K562 (cell line): Measurements from ENCODE around the gene TBC1D5. TPM values are rescaled to one million over a fixed set of nuclear protein-coding genes. Genes with fewer than 3 reads are reported as not detected.

Experiments
- ATAC-seq: fragments of 200-7000 bp; cut with Tn5 transposase; 3 replicates; pipeline ENCODE4 v1.9.1; 2020; ENCODE audit warnings: moderate library complexity
- BruUV-seq: library from RNA; stranded (reverse); fragments of 400-500 nt; replicated peaks from 2 replicates; lab custom pipeline; 2021; lab: Mats Ljungman, UMichigan
- CTCF ChIA-PET: fragments of 300-600 bp; formaldehyde crosslinking; extraction: SDS; loops from one replicate; lab custom pipeline; 2021; ENCODE audit warnings: low intra/inter-chr PET ratio; lab: Yijun Ruan, JAX
- POLR2A ChIA-PET: fragments of 300-600, 350-650 bp; sonication (Branson Sonifier 250); formaldehyde crosslinking; extraction: SDS; loops from one replicate; lab custom pipeline; 2021; ENCODE audit warnings: antibody characterized with exemption, inconsistent platforms; lab: Yijun Ruan, JAX
- DNase-seq, 4 experiments: peaks; one replicate each; pipeline versions ENCODE4 v3.0.0 to v3.0.0-alpha.2; 2011 to 2018; ENCODE audit warnings: low spot score in 3 of 4, mixed read lengths in 3 of 4; ENCODE audit errors: extremely low read depth in 1 of 4
- FAIRE-seq: peaks from 2 replicates; lab custom pipeline; 2011; peaks lifted over from hg19 to GRCh38; lab: Jason Lieb, UNC
- H2AFZ ChIP-seq: 2 replicates; pipeline ENCODE4 v1.6.0; 2011; ENCODE audit warnings: low read depth, low read length, control low read depth, inconsistent platforms
- H3K27ac ChIP-seq: fragments of 200-600 bp; 3 replicates; pipeline ENCODE4 v1.8.0; 2011; ENCODE audit warnings: low read depth, mild to moderate bottlenecking, control low read depth, inconsistent platforms, low read length, moderate library complexity, mixed read lengths; ENCODE audit errors: extremely low read depth
- H3K27me3 ChIP-seq, 2 experiments: fragments of 300-600 bp in 1 of 2; 2 replicates in 1 of 2; 3 replicates in 1 of 2; pipeline versions ENCODE4 v1.6.0 to v1.8.0; 2011; ENCODE audit warnings: inconsistent platforms in 2 of 2, low read length in 2 of 2, mild to moderate bottlenecking in 1 of 2, mixed read lengths in 1 of 2, moderate library complexity in 1 of 2; ENCODE audit not compliant: control insufficient read depth in 2 of 2, insufficient read depth in 2 of 2
- H3K36me3 ChIP-seq: fragments of 300-600 bp; 3 replicates; pipeline ENCODE4 v1.8.0; 2011; ENCODE audit warnings: mild to moderate bottlenecking, low read length, inconsistent platforms; ENCODE audit not compliant: control insufficient read depth, insufficient read depth
- H3K4me1 ChIP-seq, 2 experiments: fragments of 200-600 bp in 1 of 2; replicated peaks in 1 of 2; 2 replicates in 1 of 2; 3 replicates in 1 of 2; pipeline versions ENCODE4 v1.5.1 to v1.8.0; 2011; ENCODE audit warnings: inconsistent platforms in 2 of 2, low read length in 2 of 2, mild to moderate bottlenecking in 1 of 2, mixed read lengths in 1 of 2, moderate library complexity in 1 of 2; ENCODE audit not compliant: control insufficient read depth in 2 of 2, insufficient read depth in 2 of 2
- H3K4me2 ChIP-seq: 2 replicates; pipeline ENCODE4 v1.6.1; 2011; ENCODE audit warnings: low read length, control low read depth, inconsistent platforms, mixed read lengths; ENCODE audit not compliant: insufficient read depth
- H3K4me3 ChIP-seq: fragments of 200-600 bp; sonication (generic), shearing (Covaris generic); 2 replicates; pipeline ENCODE4 v1.5.1; 2016; ENCODE audit warnings: control low read depth, inconsistent platforms
- H3K79me2 ChIP-seq: fragments of 200-600 bp; 3 replicates; pipeline ENCODE4 v1.8.0; 2011; ENCODE audit warnings: low read length, inconsistent platforms; ENCODE audit not compliant: control insufficient read depth, insufficient read depth
- H3K9ac ChIP-seq, 2 experiments: 2 replicates each; pipeline versions ENCODE4 v1.6.0 to v1.6.1; 2011; ENCODE audit warnings: low read depth in 2 of 2, low read length in 2 of 2, control low read depth in 1 of 2, inconsistent platforms in 1 of 2, mild to moderate bottlenecking in 1 of 2, mixed read lengths in 1 of 2; ENCODE audit not compliant: insufficient read depth in 1 of 2
- H3K9me1 ChIP-seq: one replicate; pipeline ENCODE4 v1.6.0; 2011; ENCODE audit warnings: inconsistent platforms, mild to moderate bottlenecking, low read length, moderate library complexity; ENCODE audit not compliant: control insufficient read depth, insufficient read depth
- H3K9me3 ChIP-seq: replicated peaks from 2 replicates; pipeline ENCODE4 v1.5.1; 2011; ENCODE audit warnings: low read depth, low read length, inconsistent platforms; ENCODE audit not compliant: control insufficient read depth, insufficient read depth
- H4K20me1 ChIP-seq: replicated peaks from 2 replicates; pipeline ENCODE4 v1.6.1; 2011; ENCODE audit warnings: low read length, inconsistent platforms, mixed read lengths; ENCODE audit not compliant: control insufficient read depth, insufficient read depth
- ARID2 ChIP-seq: fragments of 450-650 bp; IDR thresholded peaks from 2 replicates; pipeline ENCODE4 v1.6.1; 2017; ENCODE audit warnings: antibody characterized with exemption, mild to moderate bottlenecking
- C11orf30 ChIP-seq: fragments of 450-650 bp; IDR thresholded peaks from 2 replicates; pipeline ENCODE4 v1.6.1; 2016; ENCODE audit warnings: low read depth, mild to moderate bottlenecking
- DDX20 ChIP-seq: fragments of 450-650 bp; IDR thresholded peaks from 2 replicates; pipeline ENCODE4 v1.6.1; 2016; ENCODE audit warnings: missing genetic modification characterization, low read depth, mild to moderate bottlenecking, missing compliant biosample characterization, moderate library complexity
- MAFF ChIP-seq: IDR thresholded peaks from 2 replicates; pipeline ENCODE4 v1.6.1; 2012; ENCODE audit warnings: low read length, improper control_type of control experiment
- MAFG ChIP-seq: fragments of 450-650 bp; conservative IDR thresholded peaks from 2 replicates; pipeline ENCODE4 v1.6.1; 2016; ENCODE audit warnings: missing genetic modification characterization, missing compliant biosample characterization
- MAFK ChIP-seq: IDR thresholded peaks from 2 replicates; pipeline ENCODE4 v1.6.1; 2011; ENCODE audit warnings: low read length, improper control_type of control experiment
- MXI1 ChIP-seq: IDR thresholded peaks from 2 replicates; pipeline ENCODE4 v1.6.1; 2011; ENCODE audit warnings: low read depth, mild to moderate bottlenecking, improper control_type of control experiment, low read length
- NFE2 ChIP-seq: IDR thresholded peaks from 2 replicates; pipeline ENCODE4 v1.6.1; 2014; ENCODE audit warnings: antibody characterized with exemption, low read depth
- NFE2L1 ChIP-seq: fragments of 450-650 bp; IDR thresholded peaks from 2 replicates; pipeline ENCODE4 v1.6.1; 2016; ENCODE audit warnings: missing genetic modification characterization, low read depth, mild to moderate bottlenecking, missing compliant biosample characterization, moderate library complexity, borderline replicate concordance
- NR3C1 ChIP-seq: sonication (generic); formaldehyde crosslinking; IDR thresholded peaks from 2 replicates; pipeline ENCODE4 v1.8.1; 2022; ENCODE audit warnings: missing genetic modification reagents
- PML ChIP-seq: IDR thresholded peaks from 2 replicates; pipeline ENCODE4 v1.6.1; 2012; ENCODE audit warnings: low read length, inconsistent platforms
- PPARD ChIP-seq: fragments of 250-450 bp; sonication (Bioruptor Pico); IDR thresholded peaks from 2 replicates; pipeline ENCODE4 v1.8.0; 2022; ENCODE audit warnings: inconsistent platforms, mild to moderate bottlenecking, moderate library complexity
- RB1 ChIP-seq: fragments of 450-650 bp; IDR thresholded peaks from 2 replicates; pipeline ENCODE4 v1.6.1; 2017; ENCODE audit warnings: low read depth, mild to moderate bottlenecking
- RBM15 ChIP-seq: fragments of 200-400 bp; formaldehyde crosslinking; IDR thresholded peaks from 2 replicates; pipeline ENCODE4 v1.6.1; 2018; ENCODE audit warnings: mild to moderate bottlenecking, low read length, moderate library complexity; ENCODE audit not compliant: insufficient read depth
- RFX7 ChIP-seq: fragments of 250-450 bp; sonication (Bioruptor Pico); IDR thresholded peaks from 2 replicates; pipeline ENCODE4 v1.5.1; 2021; ENCODE audit warnings: mild to moderate bottlenecking
- SMC3 ChIP-seq: conservative IDR thresholded peaks from 2 replicates; pipeline ENCODE4 v1.6.1; 2011; ENCODE audit warnings: low read depth, low read length, improper control_type of control experiment; ENCODE audit not compliant: insufficient read depth
- SP1 ChIP-seq: sonication (generic); formaldehyde crosslinking; IDR thresholded peaks from 2 replicates; pipeline ENCODE4 v1.8.1; 2022; ENCODE audit warnings: mild to moderate bottlenecking, missing genetic modification reagents
- SRSF3 ChIP-seq: fragments of 200-400 bp; formaldehyde crosslinking; IDR thresholded peaks from 2 replicates; pipeline ENCODE4 v1.6.1; 2016; ENCODE audit warnings: mild to moderate bottlenecking, low read length, moderate library complexity; ENCODE audit not compliant: insufficient read depth
- XRCC5 ChIP-seq: fragments of 200-400 bp; formaldehyde crosslinking; IDR thresholded peaks from 2 replicates; pipeline ENCODE4 v1.6.1; 2017; ENCODE audit warnings: low read depth, mild to moderate bottlenecking, low read length
- ZBTB1 ChIP-seq: sonication (generic); formaldehyde crosslinking; IDR thresholded peaks from 2 replicates; pipeline ENCODE4 v1.8.1; 2023; ENCODE audit warnings: missing genetic modification reagents, low read depth, mild to moderate bottlenecking, borderline replicate concordance
- ZNF316 ChIP-seq: fragments of 450-650 bp; IDR thresholded peaks from 2 replicates; pipeline ENCODE4 v1.6.1; 2016
- ZSCAN29 ChIP-seq: fragments of 450-650 bp; IDR thresholded peaks from 2 replicates; pipeline ENCODE4 v1.6.1; 2017
- in situ Hi-C: fragments of 300-500 bp; cut with MboI; formaldehyde crosslinking; loops from 4 replicates; pipeline ENCODE4 v1.15.0; 2018; ENCODE audit warnings: inconsistent platforms, mixed read lengths
- intact Hi-C: fragments of 100-400 bp; cut with micrococcal nuclease; formaldehyde crosslinking; loops from 2 replicates; pipeline ENCODE4 v1.14.2; 2022
- polyA plus RNA-seq, 8 experiments: library from polyadenylated mRNA; depleted of rRNA in 4 of 8; stranded (reverse) in 5 of 8; unstranded in 3 of 8; fragments of >200 nt; fragmentation: Nextera tagmentation in 2 of 8; fragmentation: Illumina TruSeq in 1 of 8; extraction: Ambion mirVana in 2 of 8; extraction: Trizol in 1 of 8; gene quantifications; 2 replicates each; pipeline versions ENCODE4 v1.2.1 to v1.2.3, GENCODE V29; 2011 to 2014; ENCODE audit warnings: inconsistent platforms in 1 of 8, missing spikeins in 1 of 8
- total RNA-seq, 7 experiments: library from RNA; depleted of rRNA in 6 of 7; stranded (reverse); fragments of >200 nt in 6 of 7; fragmentation: Illumina TruSeq in 2 of 7; extraction: Trizol in 2 of 7; gene quantifications; 2 replicates each; pipeline versions ENCODE4 v1.2.1 to v1.2.3, GENCODE V29; 2011 to 2021; ENCODE audit warnings: low replicate concordance in 1 of 7
- TF ChIP-seq, protein P1 (sequence below): fragments of 250-450 bp; sonication (Bioruptor Pico); IDR thresholded peaks from 2 replicates; pipeline ENCODE4 v1.8.0; 2021; ENCODE audit warnings: moderate library complexity, mild to moderate bottlenecking, inconsistent platforms
- TF ChIP-seq, protein P2 (sequence below), 3 experiments: IDR thresholded peaks in 2 of 3; conservative IDR thresholded peaks in 1 of 3; 2 replicates each; pipeline ENCODE4 v1.5.1; 2011 to 2012; ENCODE audit warnings: low read length in 3 of 3, mild to moderate bottlenecking in 3 of 3, control low read depth in 2 of 3, improper control_type of control experiment in 1 of 3, inconsistent platforms in 1 of 3, low read depth in 1 of 3, mixed read lengths in 1 of 3, moderate library complexity in 1 of 3; ENCODE audit not compliant: insufficient read depth in 2 of 3

TBC1D5 gene
- total and polyA plus RNA-seq, 9 of the 15 experiments (the other 6 are each of a cell fraction or from before 2014, with no cell fraction given) = 2.9 to 38.1 (median 25.6) TPM

DNA sequence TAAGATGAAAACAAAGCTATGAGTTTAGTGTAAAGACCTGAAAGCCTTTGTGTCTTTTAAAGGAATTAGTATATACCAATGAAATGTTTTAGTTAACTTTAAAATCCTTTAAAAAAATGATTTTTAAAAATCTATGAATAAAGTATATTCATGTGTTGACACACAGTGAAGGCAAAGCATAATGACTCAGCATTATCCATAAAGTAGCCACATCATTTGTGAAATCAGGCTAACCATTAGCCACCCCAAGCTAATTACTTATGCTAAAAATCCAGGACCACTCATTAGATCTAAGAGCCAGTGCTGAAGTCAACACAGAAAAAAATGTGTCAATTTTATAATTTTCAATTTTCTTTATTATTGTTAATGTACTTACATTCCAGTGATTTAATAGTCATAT, 310.2 kb downstream of the TBC1D5 start:
- in situ Hi-C loops = loop anchor here (5.0 to 25.0 kb wide), 2 partner anchors 405 to 980 kb away; no protein-coding TSS in a partner anchor
- Histone ChIP-seq H3K9ac (no peak overlapping the region), H2AFZ (no peak overlapping the region), H3K4me1 (no peaks in the 10 kb centered on the region; a peak in 1 of 5 replicates), H3K79me2 (no peaks in the 10 kb centered on the region), H4K20me1 (no peaks in the 10 kb centered on the region), H3K27ac (no peak overlapping the region), H3K36me3 (no peaks in the 10 kb centered on the region), H3K4me2 (no peak overlapping the region), H3K4me3 (no peak overlapping the region), H3K27me3 (no peaks in the 10 kb centered on the region), H3K9me3 (no peaks in the 10 kb centered on the region), H3K9me1 (no peaks in the 10 kb centered on the region)
- ChIA-PET POLR2A (interaction anchor here (1.1 kb wide), 1 partner anchor 127 kb away, joined by 3 read pairs; no protein-coding TSS in a partner anchor), CTCF (interaction anchor here (1.9 kb wide), 1 partner anchor 409 kb away, joined by 17 read pairs; no protein-coding TSS in a partner anchor)
- DNase-seq = no peak
- BruUV-seq = no TSS peak
- intact Hi-C loops = loop anchor here (5.0 to 10.0 kb wide), 2 partner anchors 215 to 543 kb away; no protein-coding TSS in a partner anchor
- no peak for FAIRE-seq
- ATAC-seq = no peak
- TF ChIP-seq, protein P1, sequence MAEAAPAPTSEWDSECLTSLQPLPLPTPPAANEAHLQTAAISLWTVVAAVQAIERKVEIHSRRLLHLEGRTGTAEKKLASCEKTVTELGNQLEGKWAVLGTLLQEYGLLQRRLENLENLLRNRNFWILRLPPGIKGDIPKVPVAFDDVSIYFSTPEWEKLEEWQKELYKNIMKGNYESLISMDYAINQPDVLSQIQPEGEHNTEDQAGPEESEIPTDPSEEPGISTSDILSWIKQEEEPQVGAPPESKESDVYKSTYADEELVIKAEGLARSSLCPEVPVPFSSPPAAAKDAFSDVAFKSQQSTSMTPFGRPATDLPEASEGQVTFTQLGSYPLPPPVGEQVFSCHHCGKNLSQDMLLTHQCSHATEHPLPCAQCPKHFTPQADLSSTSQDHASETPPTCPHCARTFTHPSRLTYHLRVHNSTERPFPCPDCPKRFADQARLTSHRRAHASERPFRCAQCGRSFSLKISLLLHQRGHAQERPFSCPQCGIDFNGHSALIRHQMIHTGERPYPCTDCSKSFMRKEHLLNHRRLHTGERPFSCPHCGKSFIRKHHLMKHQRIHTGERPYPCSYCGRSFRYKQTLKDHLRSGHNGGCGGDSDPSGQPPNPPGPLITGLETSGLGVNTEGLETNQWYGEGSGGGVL (CRISPR knock-in tag) = no peak
- TF ChIP-seq RB1 = no peak
- peak; percentile 94 for TF ChIP-seq ZNF316
- TF ChIP-seq SP1 (CRISPR knock-in tag) = no peak
- TF ChIP-seq, protein P2, sequence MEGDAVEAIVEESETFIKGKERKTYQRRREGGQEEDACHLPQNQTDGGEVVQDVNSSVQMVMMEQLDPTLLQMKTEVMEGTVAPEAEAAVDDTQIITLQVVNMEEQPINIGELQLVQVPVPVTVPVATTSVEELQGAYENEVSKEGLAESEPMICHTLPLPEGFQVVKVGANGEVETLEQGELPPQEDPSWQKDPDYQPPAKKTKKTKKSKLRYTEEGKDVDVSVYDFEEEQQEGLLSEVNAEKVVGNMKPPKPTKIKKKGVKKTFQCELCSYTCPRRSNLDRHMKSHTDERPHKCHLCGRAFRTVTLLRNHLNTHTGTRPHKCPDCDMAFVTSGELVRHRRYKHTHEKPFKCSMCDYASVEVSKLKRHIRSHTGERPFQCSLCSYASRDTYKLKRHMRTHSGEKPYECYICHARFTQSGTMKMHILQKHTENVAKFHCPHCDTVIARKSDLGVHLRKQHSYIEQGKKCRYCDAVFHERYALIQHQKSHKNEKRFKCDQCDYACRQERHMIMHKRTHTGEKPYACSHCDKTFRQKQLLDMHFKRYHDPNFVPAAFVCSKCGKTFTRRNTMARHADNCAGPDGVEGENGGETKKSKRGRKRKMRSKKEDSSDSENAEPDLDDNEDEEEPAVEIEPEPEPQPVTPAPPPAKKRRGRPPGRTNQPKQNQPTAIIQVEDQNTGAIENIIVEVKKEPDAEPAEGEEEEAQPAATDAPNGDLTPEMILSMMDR (IDR thresholded peaks at IDR 0.05 in 2 of 3, conservative IDR thresholded peaks at IDR 0.05 in 1 of 3; ENCODE audit: insufficient read depth in 2 of 3, low read depth in 1 of 3, low read length in 3 of 3) = no peak
- TF ChIP-seq ZBTB1 (CRISPR knock-in tag) = no peak
- peak; percentile 93 for TF ChIP-seq NFE2L1 (tag)
- no peak for TF ChIP-seq SRSF3
- peak; percentile 86 for TF ChIP-seq C11orf30
- TF ChIP-seq NR3C1 (CRISPR knock-in tag) = no peak
- no peak for TF ChIP-seq PML
- no peak for TF ChIP-seq DDX20 (tag)
- no peak for TF ChIP-seq PPARD
- no peak for TF ChIP-seq ZSCAN29
- no peak for TF ChIP-seq MXI1
- TF ChIP-seq XRCC5 = no peak
- TF ChIP-seq RFX7 (CRISPR knock-in tag) = no peak
- TF ChIP-seq RBM15 = no peak
- no peak for TF ChIP-seq SMC3
- TF ChIP-seq MAFG (tag) = peak; percentile 96
- TF ChIP-seq MAFF = peak; percentile 93
- TF ChIP-seq MAFK = peak; percentile 91
- TF ChIP-seq ARID2 = no peak
- TF ChIP-seq NFE2 = peak; percentile 90
